PC-3 (cell line): Measurements from ENCODE around the gene RNF39. TPM values are rescaled to one million over a fixed set of nuclear protein-coding genes. Genes with fewer than 3 reads are reported as not detected.

Experiments used
- ATAC-seq: fragments of 200-7000 bp; cut with Tn5 transposase; 2 replicates; pipeline ENCODE4 v1.9.1; 2020; ENCODE audit warnings: mild to moderate bottlenecking, moderate library complexity
- BruUV-seq: library from RNA; stranded (reverse); fragments of 400-500 nt; replicated peaks from 2 replicates; lab custom pipeline; 2021; lab: Mats Ljungman, UMichigan
- CTCF ChIA-PET: fragments of 300-600 bp; sonication (Branson Sonifier 250); formaldehyde crosslinking; loops from one replicate; lab custom pipeline; 2022; ENCODE audit warnings: antibody characterized with exemption; lab: Charles Lee
- POLR2A ChIA-PET: fragments of 300-600 bp; sonication (Branson Sonifier 250); formaldehyde crosslinking; loops from one replicate; lab custom pipeline; 2022; ENCODE audit warnings: antibody characterized with exemption; ENCODE audit not compliant: unreplicated experiment; lab: Charles Lee
- DNase-seq: peaks from one replicate; pipeline ENCODE4 v3.0.0-alpha.2; 2015
- H2AFZ ChIP-seq: fragments of 300-600 bp; sonication (generic); 2 replicates; pipeline ENCODE4 v1.6.0; 2016; ENCODE audit warnings: antibody characterized with exemption, low read length
- H3F3A ChIP-seq: fragments of 300-600 bp; sonication (generic); one replicate; pipeline ENCODE4 v1.6.0; 2017; ENCODE audit warnings: antibody characterized with exemption, low read length, control low read depth, mild to moderate bottlenecking; ENCODE audit not compliant: unreplicated experiment
- H3K27ac ChIP-seq: fragments of 300-600 bp; sonication (generic); 2 replicates; pipeline ENCODE4 v1.5.1; 2016; ENCODE audit warnings: mild to moderate bottlenecking, low read length
- H3K27me3 ChIP-seq: fragments of 300-600 bp; sonication (generic); 2 replicates; pipeline ENCODE4 v1.6.1; 2016; ENCODE audit warnings: low read length, mixed read lengths
- H3K36me3 ChIP-seq: fragments of 300-600 bp; sonication (generic); 2 replicates; pipeline ENCODE4 v1.6.1; 2016; ENCODE audit warnings: low read depth, mixed run types, low read length, mixed read lengths
- H3K4me1 ChIP-seq: fragments of 300-600 bp; sonication (generic); 2 replicates; pipeline ENCODE4 v1.5.1; 2016; ENCODE audit warnings: low read length; ENCODE audit not compliant: insufficient read depth
- H3K4me2 ChIP-seq: fragments of 300-600 bp; sonication (generic); 2 replicates; pipeline ENCODE4 v1.6.0; 2016; ENCODE audit warnings: low read length
- H3K4me3 ChIP-seq: fragments of 300-600 bp; sonication (generic); 2 replicates; pipeline ENCODE4 v1.5.1; 2016; ENCODE audit warnings: mild to moderate bottlenecking, low read length, mixed read lengths
- H3K79me2 ChIP-seq: fragments of 300-600 bp; sonication (generic); 2 replicates; pipeline ENCODE4 v1.6.1; 2017; ENCODE audit warnings: low read length, mixed read lengths
- H3K9ac ChIP-seq: fragments of 300-600 bp; sonication (generic); 2 replicates; pipeline ENCODE4 v1.6.0; 2016; ENCODE audit warnings: mild to moderate bottlenecking, low read length
- H3K9me2 ChIP-seq: fragments of 300-600 bp; sonication (generic); replicated peaks from 2 replicates; pipeline ENCODE4 v1.6.1; 2016; ENCODE audit warnings: mixed run types, low read length, mixed read lengths
- H3K9me3 ChIP-seq: fragments of 300-600 bp; sonication (generic); 2 replicates; pipeline ENCODE4 v1.6.1; 2016; ENCODE audit warnings: low read length, mixed read lengths
- H4K20me1 ChIP-seq: fragments of 300-600 bp; sonication (generic); 2 replicates; pipeline ENCODE4 v1.6.1; 2016; ENCODE audit warnings: low read length, mixed read lengths
- CTCF ChIP-seq: fragments of 300-600 bp; sonication (generic); conservative IDR thresholded peaks from 2 replicates; pipeline ENCODE4 v1.5.1; 2017; ENCODE audit warnings: antibody characterized with exemption, low read depth, mild to moderate bottlenecking, low read length
- EZH2 ChIP-seq: fragments of 300-600 bp; sonication (generic); IDR thresholded peaks from one replicate; pipeline ENCODE4 v1.6.1; 2017; ENCODE audit warnings: antibody characterized with exemption, mild to moderate bottlenecking, low read length; ENCODE audit not compliant: unreplicated experiment
- EZH2phosphoT487 ChIP-seq: fragments of 300-600 bp; sonication (generic); IDR thresholded peaks from 2 replicates; pipeline ENCODE4 v1.6.1; 2018; ENCODE audit warnings: mild to moderate bottlenecking, antibody characterized with exemption, low read length, borderline replicate concordance
- intact Hi-C: fragments of 100-400 bp; cut with micrococcal nuclease; formaldehyde crosslinking; loops from 2 replicates; pipeline ENCODE4 v1.9.0; 2023
- total RNA-seq: library from RNA; depleted of rRNA; stranded (reverse); fragments of >200 nt; gene quantifications from 2 replicates; pipeline ENCODE4 v1.2.3, GENCODE V29; 2014

The RNF39 gene
- total RNA-seq, 1 experiment from 2014 or later = 2.0 TPM

- no peak overlapping the region for H3K27ac ChIP-seq
These were observed 26.9 kb upstream of the RNF39 start for GRCh38 chr6:30102414-30102969.

GRCh38 chr6:30101444-30102413 lies 26.2 kb upstream of the RNF39 start:
- no peaks in the 10 kb centered on the region for H3K79me2 ChIP-seq
- intact Hi-C loops = loop anchor here (2.0 kb wide), 3 partner anchors 27 to 311 kb away; partner anchors contain the start of genes PPP1R11 and RNF39
- no peaks in the 10 kb centered on the region for H3K36me3 ChIP-seq
- H3K27me3 ChIP-seq = no peaks in the 10 kb centered on the region
- BruUV-seq = TSS peak; percentile 80
- H3K4me2 ChIP-seq = peak overlapping the region; percentile 90
- POLR2A ChIA-PET = interaction anchor here (0.7 to 1.0 kb wide), 2 partner anchors 41 to 259 kb away, joined by 3 to 5 read pairs; partner anchors contain the start of gene POLR1H
- H3K27ac ChIP-seq = no peak overlapping the region
- CTCF ChIA-PET = interaction anchor here (0.6 to 4.8 kb wide), 4 partner anchors 26 to 189 kb away, joined by 3 to 107 read pairs (median 3); partner anchors contain the start of gene POLR1H
- peak; percentile 93 for DNase-seq
- no peaks in the 10 kb centered on the region for H3K9me3 ChIP-seq
- no peaks in the 10 kb centered on the region for H3F3A ChIP-seq
- peaks cover 31% of the 10 kb centered on the region for H3K4me1 ChIP-seq
- H4K20me1 ChIP-seq = no peaks in the 10 kb centered on the region
- peak overlapping the region; percentile 99 for H2AFZ ChIP-seq
- TF ChIP-seq EZH2 = no peak
- peak; percentile 37; the same call in 1 of the 2 replicates for TF ChIP-seq CTCF
- no peak for TF ChIP-seq EZH2phosphoT487
- ATAC-seq = peak; percentile 81
- peak overlapping the region; percentile 42 for H3K9ac ChIP-seq
- H3K9me2 ChIP-seq = no peaks in the 10 kb centered on the region
- H3K4me3 ChIP-seq = peak overlapping the region; percentile 75

More at GRCh38 chr6:30102414-30102969, 26.9 kb upstream of the RNF39 start:
- ChIA-PET CTCF (interaction anchor here (0.7 to 4.8 kb wide), 4 partner anchors 26 to 65 kb away, joined by 3 to 107 read pairs (median 3); partner anchors contain the start of gene POLR1H), POLR2A (interaction anchor here (1.0 kb wide), 1 partner anchor 42 kb away, joined by 5 read pairs; the partner anchor contains the start of gene POLR1H)
- H3K4me1 ChIP-seq = peaks cover 31% of the 10 kb centered on the region
- DNase-seq = peak; percentile 7
- H3K36me3 ChIP-seq = no peaks in the 10 kb centered on the region
- no peaks in the 10 kb centered on the region for H3K27me3 ChIP-seq
- peak overlapping the region; percentile 99 for H2AFZ ChIP-seq
- H3K9me3 ChIP-seq = no peaks in the 10 kb centered on the region
- no peaks in the 10 kb centered on the region for H3F3A ChIP-seq
- BruUV-seq = no TSS peak
- intact Hi-C loops = loop anchor here (2.0 kb wide), 1 partner anchor 36 kb away; the partner anchor contains the start of gene PPP1R11
- H3K9ac ChIP-seq = 0 out of 2 replicates have a peak overlapping the region, but pooled peaks have one; percentile 7
- no peaks in the 10 kb centered on the region for H3K9me2 ChIP-seq
- TF ChIP-seq EZH2phosphoT487 (no peak), EZH2 (no peak)
- ATAC-seq = no peak; the same call in 1 of the 2 replicates
- no peaks in the 10 kb centered on the region for H4K20me1 ChIP-seq
- peak overlapping the region; percentile 75 for H3K4me3 ChIP-seq
- no peaks in the 10 kb centered on the region for H3K79me2 ChIP-seq
- H3K4me2 ChIP-seq = peak overlapping the region; percentile 90
